Mammary epithelial cell (primary cell): ENCODE measurements around the gene ACKR2.

Experiments used
- EZH2 ChIP-seq: IDR thresholded peaks from 2 replicates; pipeline ENCODE4 v1.6.1; 2012; ENCODE audit warnings: low read length, inconsistent platforms, borderline replicate concordance
- TF ChIP-seq, protein P1 (sequence below), 2 donors: IDR thresholded peaks in 1 of 2; conservative IDR thresholded peaks in 1 of 2; 2 replicates each; pipeline ENCODE4 v1.5.1; 2011 to 2012; ENCODE audit warnings: inconsistent platforms in 2 of 2, low read length in 2 of 2, mild to moderate bottlenecking in 2 of 2, control low read depth in 1 of 2, low read depth in 1 of 2; ENCODE audit not compliant: insufficient read depth in 1 of 2; ENCODE audit errors: extremely low read depth in 1 of 2

DNA sequence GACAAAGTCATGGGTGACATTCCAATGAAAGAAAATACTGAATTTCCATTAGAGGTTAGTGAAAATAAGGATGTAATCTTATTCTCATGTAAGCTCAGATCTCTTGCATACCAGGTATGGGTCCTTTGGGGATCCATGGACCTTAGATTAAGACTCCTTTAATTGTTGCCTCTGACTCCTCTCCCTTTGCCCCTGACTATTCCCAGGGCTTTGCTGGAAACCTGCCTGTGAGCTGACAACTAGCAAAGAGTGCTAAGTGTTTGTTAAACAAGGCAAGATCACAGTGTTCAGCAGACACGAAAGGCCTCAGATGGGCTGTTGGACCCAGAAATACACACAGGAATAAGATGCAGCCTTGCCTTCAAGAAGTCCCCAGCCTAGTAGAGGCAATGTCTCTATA, 32.1 kb downstream of the ACKR2 start:
- TF ChIP-seq EZH2 = no peak
- TF ChIP-seq, protein P1, sequence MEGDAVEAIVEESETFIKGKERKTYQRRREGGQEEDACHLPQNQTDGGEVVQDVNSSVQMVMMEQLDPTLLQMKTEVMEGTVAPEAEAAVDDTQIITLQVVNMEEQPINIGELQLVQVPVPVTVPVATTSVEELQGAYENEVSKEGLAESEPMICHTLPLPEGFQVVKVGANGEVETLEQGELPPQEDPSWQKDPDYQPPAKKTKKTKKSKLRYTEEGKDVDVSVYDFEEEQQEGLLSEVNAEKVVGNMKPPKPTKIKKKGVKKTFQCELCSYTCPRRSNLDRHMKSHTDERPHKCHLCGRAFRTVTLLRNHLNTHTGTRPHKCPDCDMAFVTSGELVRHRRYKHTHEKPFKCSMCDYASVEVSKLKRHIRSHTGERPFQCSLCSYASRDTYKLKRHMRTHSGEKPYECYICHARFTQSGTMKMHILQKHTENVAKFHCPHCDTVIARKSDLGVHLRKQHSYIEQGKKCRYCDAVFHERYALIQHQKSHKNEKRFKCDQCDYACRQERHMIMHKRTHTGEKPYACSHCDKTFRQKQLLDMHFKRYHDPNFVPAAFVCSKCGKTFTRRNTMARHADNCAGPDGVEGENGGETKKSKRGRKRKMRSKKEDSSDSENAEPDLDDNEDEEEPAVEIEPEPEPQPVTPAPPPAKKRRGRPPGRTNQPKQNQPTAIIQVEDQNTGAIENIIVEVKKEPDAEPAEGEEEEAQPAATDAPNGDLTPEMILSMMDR (conservative IDR thresholded peaks at IDR 0.05 in 1 of 2, IDR thresholded peaks at IDR 0.05 in 1 of 2; ENCODE audit: extremely low read depth in 1 of 2, insufficient read depth in 1 of 2, low read depth in 1 of 2, low read length in 2 of 2) = no peak
